ENCODE results near the gene SPDYE4. TPM values are rescaled to one million over a fixed set of nuclear protein-coding genes. Genes with fewer than 3 reads are reported as not detected.

The SPDYE4 gene
- total and polyA plus RNA-seq, 2 experiments from 2014 or later, result not detected

DNA sequence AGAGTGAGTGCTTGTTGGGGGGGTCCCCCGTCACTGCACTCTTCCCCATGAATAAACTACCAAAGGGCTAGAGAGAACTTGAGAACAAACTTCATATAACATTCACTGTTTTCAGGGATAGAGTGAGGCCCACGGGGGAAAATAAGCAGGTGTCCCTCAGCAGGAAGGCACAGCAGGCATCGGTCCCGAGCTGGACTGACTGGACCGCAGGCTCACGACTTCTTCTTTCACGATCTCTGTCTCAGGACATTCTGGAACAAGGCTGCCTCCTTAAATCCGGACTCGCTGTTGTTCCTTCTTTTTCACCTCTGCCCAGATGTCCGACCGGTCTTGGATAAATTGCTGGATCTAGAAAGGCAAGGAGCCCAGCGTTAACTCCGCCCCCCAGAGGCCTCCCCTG is 28.5 kb downstream of the SPDYE4 start:
- Histone ChIP-seq H3K4me1 (ENCODE audit: insufficient read depth) (no peaks in the 10 kb centered on the region), H4K20me1 (replicated peaks; ENCODE audit: insufficient read depth) (no peaks in the 10 kb centered on the region), H3K36me3 (ENCODE audit: insufficient read depth) (no peaks in the 10 kb centered on the region), H3K27ac (ENCODE audit: low read depth) (no peak overlapping the region), H2AFZ (no peak overlapping the region), H3K79me2 (replicated peaks; ENCODE audit: insufficient read depth) (no peaks in the 10 kb centered on the region), H3F3A (replicated peaks; ENCODE audit: low read depth) (no peaks in the 10 kb centered on the region), H3K4me2 (no peak overlapping the region), H3K27me3 (ENCODE audit: insufficient read depth) (no peaks in the 10 kb centered on the region), H3K9me2 (ENCODE audit: insufficient read depth) (0 out of 2 replicates have a peak, but pooled peaks cover 2% of the 10 kb centered on the region), H3K4me3 (no peak overlapping the region)
- 0 out of 3 replicates have a peak, but pooled peaks cover 2% of the 10 kb centered on the region for H3K4me1 Mint-ChIP-seq
- TF ChIP-seq EZH2phosphoT487 (IDR thresholded peaks at IDR 0.05; ENCODE audit: unreplicated experiment) (no peak), EZH2 (IDR thresholded peaks at IDR 0.05; ENCODE audit: low read depth, unreplicated experiment) (no peak), STAT1 (IDR thresholded peaks at IDR 0.05; ENCODE audit: unreplicated experiment) (no peak), ZNF331 (CRISPR knock-in tag; IDR thresholded peaks at IDR 0.05; ENCODE audit: low read depth) (no peak), ZNF114 (CRISPR knock-in tag; IDR thresholded peaks at IDR 0.05) (no peak)
- TF ChIP-seq, protein P1, sequence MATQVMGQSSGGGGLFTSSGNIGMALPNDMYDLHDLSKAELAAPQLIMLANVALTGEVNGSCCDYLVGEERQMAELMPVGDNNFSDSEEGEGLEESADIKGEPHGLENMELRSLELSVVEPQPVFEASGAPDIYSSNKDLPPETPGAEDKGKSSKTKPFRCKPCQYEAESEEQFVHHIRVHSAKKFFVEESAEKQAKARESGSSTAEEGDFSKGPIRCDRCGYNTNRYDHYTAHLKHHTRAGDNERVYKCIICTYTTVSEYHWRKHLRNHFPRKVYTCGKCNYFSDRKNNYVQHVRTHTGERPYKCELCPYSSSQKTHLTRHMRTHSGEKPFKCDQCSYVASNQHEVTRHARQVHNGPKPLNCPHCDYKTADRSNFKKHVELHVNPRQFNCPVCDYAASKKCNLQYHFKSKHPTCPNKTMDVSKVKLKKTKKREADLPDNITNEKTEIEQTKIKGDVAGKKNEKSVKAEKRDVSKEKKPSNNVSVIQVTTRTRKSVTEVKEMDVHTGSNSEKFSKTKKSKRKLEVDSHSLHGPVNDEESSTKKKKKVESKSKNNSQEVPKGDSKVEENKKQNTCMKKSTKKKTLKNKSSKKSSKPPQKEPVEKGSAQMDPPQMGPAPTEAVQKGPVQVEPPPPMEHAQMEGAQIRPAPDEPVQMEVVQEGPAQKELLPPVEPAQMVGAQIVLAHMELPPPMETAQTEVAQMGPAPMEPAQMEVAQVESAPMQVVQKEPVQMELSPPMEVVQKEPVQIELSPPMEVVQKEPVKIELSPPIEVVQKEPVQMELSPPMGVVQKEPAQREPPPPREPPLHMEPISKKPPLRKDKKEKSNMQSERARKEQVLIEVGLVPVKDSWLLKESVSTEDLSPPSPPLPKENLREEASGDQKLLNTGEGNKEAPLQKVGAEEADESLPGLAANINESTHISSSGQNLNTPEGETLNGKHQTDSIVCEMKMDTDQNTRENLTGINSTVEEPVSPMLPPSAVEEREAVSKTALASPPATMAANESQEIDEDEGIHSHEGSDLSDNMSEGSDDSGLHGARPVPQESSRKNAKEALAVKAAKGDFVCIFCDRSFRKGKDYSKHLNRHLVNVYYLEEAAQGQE (IDR thresholded peaks at IDR 0.05; ENCODE audit: unreplicated experiment), result no peak
- TF ChIP-seq, protein P2, sequence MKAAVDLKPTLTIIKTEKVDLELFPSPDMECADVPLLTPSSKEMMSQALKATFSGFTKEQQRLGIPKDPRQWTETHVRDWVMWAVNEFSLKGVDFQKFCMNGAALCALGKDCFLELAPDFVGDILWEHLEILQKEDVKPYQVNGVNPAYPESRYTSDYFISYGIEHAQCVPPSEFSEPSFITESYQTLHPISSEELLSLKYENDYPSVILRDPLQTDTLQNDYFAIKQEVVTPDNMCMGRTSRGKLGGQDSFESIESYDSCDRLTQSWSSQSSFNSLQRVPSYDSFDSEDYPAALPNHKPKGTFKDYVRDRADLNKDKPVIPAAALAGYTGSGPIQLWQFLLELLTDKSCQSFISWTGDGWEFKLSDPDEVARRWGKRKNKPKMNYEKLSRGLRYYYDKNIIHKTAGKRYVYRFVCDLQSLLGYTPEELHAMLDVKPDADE (IDR thresholded peaks at IDR 0.05), result no peak
- no peak overlapping the region for H3K27ac Mint-ChIP-seq
- DNase-seq (ENCODE audit: low spot score) (no peak), ATAC-seq (no peak)
- H3K36me3 Mint-ChIP-seq (ENCODE audit: low read depth), result no peaks in the 10 kb centered on the region
- no peak overlapping the region for H3K4me3 Mint-ChIP-seq
- no peaks in the 10 kb centered on the region for H3K27me3 Mint-ChIP-seq (ENCODE audit: insufficient read depth, low read depth, poor library complexity)
- H3K9me3 Mint-ChIP-seq, result no peaks in the 10 kb centered on the region

DNA sequence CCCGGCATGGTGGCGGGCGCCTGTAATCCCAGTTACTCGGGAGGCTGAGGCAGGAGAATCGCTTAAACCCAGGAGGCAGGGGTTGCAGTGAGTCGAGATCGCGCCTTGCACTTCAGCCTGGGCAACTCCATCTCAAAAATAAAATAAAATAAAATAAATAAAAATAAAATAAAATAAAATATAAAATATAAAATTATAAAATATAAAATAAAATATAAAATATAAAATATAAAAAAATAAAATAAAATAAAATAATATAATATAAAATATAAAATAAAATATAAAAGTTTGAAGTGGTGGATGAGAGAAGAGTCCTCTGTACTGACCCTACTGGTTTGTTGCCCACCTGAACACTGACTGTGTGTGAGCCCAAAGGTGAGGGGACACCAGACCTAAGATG is 28.9 kb downstream of the SPDYE4 start:
- Histone ChIP-seq H3K4me1 (ENCODE audit: insufficient read depth) (no peaks in the 10 kb centered on the region), H3K27ac (ENCODE audit: low read depth) (no peak overlapping the region), H3K4me2 (no peak overlapping the region), H3K9me2 (ENCODE audit: insufficient read depth) (0 out of 2 replicates have a peak, but pooled peaks cover 2% of the 10 kb centered on the region), H3F3A (replicated peaks; ENCODE audit: low read depth) (no peaks in the 10 kb centered on the region), H3K4me3 (no peak overlapping the region), H3K27me3 (ENCODE audit: insufficient read depth) (no peaks in the 10 kb centered on the region), H2AFZ (peak overlapping the region; percentile 74; the same call in 1 of the 2 replicates), H4K20me1 (replicated peaks; ENCODE audit: insufficient read depth) (no peaks in the 10 kb centered on the region), H3K36me3 (ENCODE audit: insufficient read depth) (no peaks in the 10 kb centered on the region), H3K79me2 (replicated peaks; ENCODE audit: insufficient read depth) (no peaks in the 10 kb centered on the region)
- no peaks in the 10 kb centered on the region for H3K9me3 Mint-ChIP-seq
- no peak overlapping the region for H3K4me3 Mint-ChIP-seq
- 0 out of 3 replicates have a peak, but pooled peaks cover 2% of the 10 kb centered on the region for H3K4me1 Mint-ChIP-seq
- H3K27ac Mint-ChIP-seq, result no peak overlapping the region
- no peaks in the 10 kb centered on the region for H3K36me3 Mint-ChIP-seq (ENCODE audit: low read depth)
- no peak for ATAC-seq
- H3K27me3 Mint-ChIP-seq (ENCODE audit: insufficient read depth, low read depth, poor library complexity), result no peaks in the 10 kb centered on the region
- DNase-seq (ENCODE audit: low spot score), result no peak
- no peak for TF ChIP-seq EZH2phosphoT487 (IDR thresholded peaks at IDR 0.05; ENCODE audit: unreplicated experiment)
- no peak for TF ChIP-seq ZNF114 (CRISPR knock-in tag; IDR thresholded peaks at IDR 0.05)
- TF ChIP-seq, protein P1 (IDR thresholded peaks at IDR 0.05; ENCODE audit: unreplicated experiment), result no peak
- TF ChIP-seq, protein P3, sequence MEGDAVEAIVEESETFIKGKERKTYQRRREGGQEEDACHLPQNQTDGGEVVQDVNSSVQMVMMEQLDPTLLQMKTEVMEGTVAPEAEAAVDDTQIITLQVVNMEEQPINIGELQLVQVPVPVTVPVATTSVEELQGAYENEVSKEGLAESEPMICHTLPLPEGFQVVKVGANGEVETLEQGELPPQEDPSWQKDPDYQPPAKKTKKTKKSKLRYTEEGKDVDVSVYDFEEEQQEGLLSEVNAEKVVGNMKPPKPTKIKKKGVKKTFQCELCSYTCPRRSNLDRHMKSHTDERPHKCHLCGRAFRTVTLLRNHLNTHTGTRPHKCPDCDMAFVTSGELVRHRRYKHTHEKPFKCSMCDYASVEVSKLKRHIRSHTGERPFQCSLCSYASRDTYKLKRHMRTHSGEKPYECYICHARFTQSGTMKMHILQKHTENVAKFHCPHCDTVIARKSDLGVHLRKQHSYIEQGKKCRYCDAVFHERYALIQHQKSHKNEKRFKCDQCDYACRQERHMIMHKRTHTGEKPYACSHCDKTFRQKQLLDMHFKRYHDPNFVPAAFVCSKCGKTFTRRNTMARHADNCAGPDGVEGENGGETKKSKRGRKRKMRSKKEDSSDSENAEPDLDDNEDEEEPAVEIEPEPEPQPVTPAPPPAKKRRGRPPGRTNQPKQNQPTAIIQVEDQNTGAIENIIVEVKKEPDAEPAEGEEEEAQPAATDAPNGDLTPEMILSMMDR (conservative IDR thresholded peaks at IDR 0.05; ENCODE audit: low read depth in 2 of 2), result no peak
- no peak for TF ChIP-seq ZNF331 (CRISPR knock-in tag; IDR thresholded peaks at IDR 0.05; ENCODE audit: low read depth)
- no peak for TF ChIP-seq JUNB (IDR thresholded peaks at IDR 0.05; ENCODE audit: unreplicated experiment)
- TF ChIP-seq POLR2AphosphoS5 (IDR thresholded peaks at IDR 0.05; ENCODE audit: low read depth), result no peak
- TF ChIP-seq NANOG (IDR thresholded peaks at IDR 0.05; ENCODE audit: borderline replicate concordance), result no peak
